Ishikawa (cell line): ENCODE results near the gene RND2.

Experiments
- EP300 ChIP-seq: IDR thresholded peaks from 2 replicates; pipeline ENCODE4 v1.6.1; 2012; ENCODE audit warnings: borderline replicate concordance
- FOXM1 ChIP-seq: IDR thresholded peaks from 2 replicates; pipeline ENCODE4 v1.6.1; 2012; ENCODE audit warnings: low read depth, borderline replicate concordance
- MAX ChIP-seq: IDR thresholded peaks from 2 replicates; pipeline ENCODE4 v1.6.1; 2012
- NFIC ChIP-seq: IDR thresholded peaks from 2 replicates; pipeline ENCODE4 v1.6.1; 2012
- RAD21 ChIP-seq: IDR thresholded peaks from 2 replicates; pipeline ENCODE4 v1.6.1; 2012; ENCODE audit warnings: low read depth
- REST ChIP-seq: IDR thresholded peaks from 2 replicates; pipeline ENCODE4 v1.6.1; 2012; ENCODE audit warnings: low read depth, mild to moderate bottlenecking
- TCF12 ChIP-seq: IDR thresholded peaks from 2 replicates; pipeline ENCODE4 v1.6.1; 2012; ENCODE audit warnings: low read depth
- YY1 ChIP-seq: IDR thresholded peaks from 2 replicates; pipeline ENCODE4 v1.6.1; 2012; ENCODE audit warnings: low read depth
- ZBTB7A ChIP-seq: IDR thresholded peaks from 2 replicates; pipeline ENCODE4 v1.6.1; 2012; ENCODE audit warnings: low read depth

- TF ChIP-seq MAX = no peak
- no peak for TF ChIP-seq TCF12
- TF ChIP-seq ZBTB7A = no peak
- no peak for TF ChIP-seq EP300
- TF ChIP-seq REST = no peak
- no peak for TF ChIP-seq RAD21
- TF ChIP-seq YY1 = no peak
- TF ChIP-seq NFIC = no peak
- TF ChIP-seq FOXM1 = no peak
These were observed 1.6 kb downstream of the RND2 start for GRCh38 chr17:43026595-43026994.
